Mesendoderm (in vitro differentiated cells): ENCODE measurements around the gene KRTAP2-2.
"Not testable (repeated sequence)": the region's sequence is repeated elsewhere in the genome, so short reads cannot be mapped to it uniquely, and the experiment has no call there.

Experiments
- DNase-seq: peaks from one replicate; pipeline ENCODE4 v3.0.0; 2013
- H2AK5ac ChIP-seq: 2 replicates; pipeline ENCODE4 v1.6.1; 2013; ENCODE audit warnings: low read length, inconsistent platforms
- H2BK120ac ChIP-seq: 2 replicates; pipeline ENCODE4 v1.6.1; 2013; ENCODE audit warnings: low read depth, mild to moderate bottlenecking, low read length, moderate library complexity, mixed read lengths
- H2BK15ac ChIP-seq: replicated peaks from 2 replicates; pipeline ENCODE4 v1.6.1; 2013; ENCODE audit warnings: low read depth, mild to moderate bottlenecking, moderate library complexity
- H2BK5ac ChIP-seq: 2 replicates; pipeline ENCODE4 v1.6.1; 2013; ENCODE audit warnings: low read length, inconsistent platforms
- H3K18ac ChIP-seq: 2 replicates; pipeline ENCODE4 v1.6.1; 2013; ENCODE audit warnings: mild to moderate bottlenecking, low read length, mixed read lengths
- H3K23ac ChIP-seq: one replicate; pipeline ENCODE4 v1.6.1; 2013; ENCODE audit warnings: low read length
- H3K27ac ChIP-seq: 2 replicates; pipeline ENCODE4 v1.5.1; 2013; ENCODE audit warnings: low read depth, mild to moderate bottlenecking, inconsistent platforms, low read length, moderate library complexity
- H3K27me3 ChIP-seq: 2 replicates; pipeline ENCODE4 v1.6.1; 2013; ENCODE audit warnings: low read length, control low read depth, mild to moderate bottlenecking, inconsistent platforms; ENCODE audit not compliant: insufficient read depth, poor library complexity
- H3K36me3 ChIP-seq: 2 replicates; pipeline ENCODE4 v1.6.1; 2013; ENCODE audit warnings: low read length, inconsistent platforms; ENCODE audit not compliant: control insufficient read depth, insufficient read depth
- H3K4ac ChIP-seq: one replicate; pipeline ENCODE4 v1.6.1; 2013; ENCODE audit warnings: low read depth, mild to moderate bottlenecking, low read length, moderate library complexity
- H3K4me1 ChIP-seq: 2 replicates; pipeline ENCODE4 v1.6.1; 2013; ENCODE audit warnings: low read depth, low read length, inconsistent platforms; ENCODE audit not compliant: control insufficient read depth
- H3K4me2 ChIP-seq: 2 replicates; pipeline ENCODE4 v1.6.1; 2013; ENCODE audit warnings: low read length
- H3K4me3 ChIP-seq: 2 replicates; pipeline ENCODE4 v1.5.1; 2013; ENCODE audit warnings: mild to moderate bottlenecking, low read length
- H3K56ac ChIP-seq: one replicate; pipeline ENCODE4 v1.6.1; 2013; ENCODE audit warnings: low read length
- H3K79me1 ChIP-seq: 2 replicates; pipeline ENCODE4 v1.6.1; 2013; ENCODE audit warnings: low read length, inconsistent platforms
- H3K79me2 ChIP-seq: 2 replicates; pipeline ENCODE4 v1.6.1; 2013; ENCODE audit warnings: mild to moderate bottlenecking, low read length; ENCODE audit not compliant: control insufficient read depth, insufficient read depth
- H3K9ac ChIP-seq: 2 replicates; pipeline ENCODE4 v1.6.1; 2013; ENCODE audit warnings: low read length, inconsistent platforms
- H4K5ac ChIP-seq: one replicate; pipeline ENCODE4 v1.6.1; 2013; ENCODE audit warnings: low read length
- H4K8ac ChIP-seq: one replicate; pipeline ENCODE4 v1.6.1; 2013; ENCODE audit warnings: low read depth, mild to moderate bottlenecking, control low read depth, low read length, moderate library complexity
- WGBS: extraction: QIAGEN DNeasy Blood & Tissue Kit; methylation state at CpG from one replicate; pipeline ENCODE4 v1.1.7; 2013; ENCODE audit warnings: low lambda C conversion rate, missing lambda C conversion rate; ENCODE audit not compliant: insufficient coverage; ENCODE audit errors: extremely low coverage; 5-methylcytosine and 5-hydroxymethylcytosine counted together

The KRTAP2-2 gene

GRCh38 chr17:41098481-41098880 is 43.5 kb upstream of the KRTAP2-2 start:
- H3K18ac ChIP-seq = no peak overlapping the region
- H2BK15ac ChIP-seq = no peak overlapping the region
- H2BK5ac ChIP-seq = no peak overlapping the region
- no peaks in the 10 kb centered on the region for H3K79me2 ChIP-seq
- H3K9ac ChIP-seq = no peak overlapping the region
- DNase-seq = no peak
- H3K4me2 ChIP-seq = no peak overlapping the region
- H3K56ac ChIP-seq = no peak overlapping the region
- H2BK120ac ChIP-seq = no peak overlapping the region
- H3K4ac ChIP-seq = no peak overlapping the region
- no peak overlapping the region for H4K8ac ChIP-seq
- no peak overlapping the region for H3K23ac ChIP-seq
- H3K79me1 ChIP-seq = no peaks in the 10 kb centered on the region
- H3K36me3 ChIP-seq = no peaks in the 10 kb centered on the region
- H4K5ac ChIP-seq = no peak overlapping the region
- no peak overlapping the region for H3K27ac ChIP-seq
- H3K4me1 ChIP-seq = no peaks in the 10 kb centered on the region
- whole genome bisulfite sequencing = no CpG with 5 or more reads among the region's 6 CpGs
- no peaks in the 10 kb centered on the region for H3K27me3 ChIP-seq
- no peak overlapping the region for H3K4me3 ChIP-seq
- H2AK5ac ChIP-seq = no peak overlapping the region

- Histone ChIP-seq H4K8ac (no peak within 1 kb of the TSS), H3K23ac (no peak within 1 kb of the TSS), H3K79me2 (no peaks in the 10 kb centered on the region), H4K5ac (no peak within 1 kb of the TSS), H3K79me1 (no peaks in the 10 kb centered on the region), H3K4me2 (no peak within 1 kb of the TSS), H2BK15ac (no peak within 1 kb of the TSS), H3K9ac (no peak within 1 kb of the TSS), H3K27me3 (no peaks in the 10 kb centered on the region), H3K56ac (no peak within 1 kb of the TSS), H3K36me3 (no peaks in the 10 kb centered on the region), H2BK120ac (no peak within 1 kb of the TSS), H3K27ac (no peak within 1 kb of the TSS), H3K4ac (no peak within 1 kb of the TSS), H2BK5ac (no peak within 1 kb of the TSS), H3K4me3 (no peak within 1 kb of the TSS), H2AK5ac (no peak within 1 kb of the TSS), H3K18ac (no peak within 1 kb of the TSS), H3K4me1 (no peaks in the 10 kb centered on the region)
- no CpG with 5 or more reads among the region's 4 CpGs for WGBS
- no peak for DNase-seq
Observed at GRCh38 chr17:41098042-41098441, 43.0 kb upstream of the KRTAP2-2 start, which contains the start of gene KRTAP4-8. Gene KRTAP4-8, minus strand, starts transcription at chr17:41098142. Its CDS starts 58 bp downstream, at chr17:41098084.

- no peak overlapping the region for H3K9ac ChIP-seq
Observed at GRCh38 chr17:41096055-41096454, 41.0 kb upstream of the KRTAP2-2 start.

GRCh38 chr17:41088760-41089352 is 33.8 kb upstream of the KRTAP2-2 start:
- H3K56ac ChIP-seq, H4K8ac ChIP-seq, H3K36me3 ChIP-seq, H2BK5ac ChIP-seq, H2BK120ac ChIP-seq, H3K27me3 ChIP-seq, H3K9ac ChIP-seq, H3K4ac ChIP-seq, H3K27ac ChIP-seq, H3K23ac ChIP-seq, H3K4me3 ChIP-seq, H3K18ac ChIP-seq, H2AK5ac ChIP-seq, H3K79me1 ChIP-seq, H4K5ac ChIP-seq, DNase-seq, H3K79me2 ChIP-seq, H2BK15ac ChIP-seq, H3K4me1 ChIP-seq, H3K4me2 ChIP-seq: not testable (repeated sequence)
- WGBS = no CpG with 5 or more reads among the region's 4 CpGs

More at GRCh38 chr17:41096055-41096454, 41.0 kb upstream of the KRTAP2-2 start:
- Histone ChIP-seq H2BK15ac (no peak overlapping the region), H2AK5ac (no peak overlapping the region), H4K5ac (no peak overlapping the region), H3K27ac (no peak overlapping the region), H3K27me3 (no peaks in the 10 kb centered on the region), H3K36me3 (no peaks in the 10 kb centered on the region), H3K79me2 (no peaks in the 10 kb centered on the region), H3K23ac (no peak overlapping the region), H3K79me1 (no peaks in the 10 kb centered on the region), H4K8ac (no peak overlapping the region), H3K56ac (no peak overlapping the region), H2BK120ac (no peak overlapping the region), H3K4me3 (no peak overlapping the region), H3K4ac (no peak overlapping the region), H2BK5ac (no peak overlapping the region), H3K4me2 (no peak overlapping the region), H3K18ac (no peak overlapping the region), H3K4me1 (no peaks in the 10 kb centered on the region)
- DNase-seq = no peak
- no CpG with 5 or more reads among the region's 7 CpGs for WGBS

GRCh38 chr17:41084100-41084856 is 29.2 kb upstream of the KRTAP2-2 start, which contains the start of gene KRTAP4-7:
Gene KRTAP4-7, plus strand, starts transcription at chr17:41084150. Its CDS starts 57 bp downstream, at chr17:41084207.
- H4K8ac ChIP-seq, DNase-seq, H4K5ac ChIP-seq, H3K27me3 ChIP-seq, H3K27ac ChIP-seq, H2BK120ac ChIP-seq, H3K56ac ChIP-seq, H3K79me2 ChIP-seq, H3K79me1 ChIP-seq, H3K18ac ChIP-seq, H3K4me2 ChIP-seq, H2BK15ac ChIP-seq, H3K9ac ChIP-seq, H3K23ac ChIP-seq, H3K4me3 ChIP-seq, H3K4ac ChIP-seq, H2AK5ac ChIP-seq, H3K4me1 ChIP-seq, H2BK5ac ChIP-seq, H3K36me3 ChIP-seq: not testable (repeated sequence)
- WGBS = no CpG with 5 or more reads among the region's 14 CpGs
